Breast epithelium (tissue), 4 donors: ENCODE data around the gene PTPRN2. TPM values are rescaled to one million over a fixed set of nuclear protein-coding genes. Genes with fewer than 3 reads are reported as not detected.

Experiments used
- DNase-seq, 2 donors: peaks; one replicate each; pipeline ENCODE4 v3.0.0-alpha.2; 2019; ENCODE audit warnings: low spot score in 2 of 2
- H3K27ac ChIP-seq, 2 donors: fragments of 200-600 bp; sonication (generic) in 1 of 2; one replicate each; pipeline ENCODE4 v1.5.1; 2016 to 2019; ENCODE audit warnings: mild to moderate bottlenecking in 1 of 2
- H3K27me3 ChIP-seq, 2 donors: fragments of 200-600 bp; sonication (generic) in 1 of 2; one replicate each; pipeline versions ENCODE4 v1.5.1 to v1.6.0; 2017 to 2019; ENCODE audit warnings: control low read depth in 1 of 2, mild to moderate bottlenecking in 1 of 2
- H3K36me3 ChIP-seq: fragments of 200-600 bp; one replicate; pipeline ENCODE4 v1.5.1; 2019
- H3K4me1 ChIP-seq, 2 donors: fragments of 200-600 bp; sonication (generic); one replicate each; pipeline ENCODE4 v1.5.1; 2016 to 2019; ENCODE audit warnings: control low read depth in 1 of 2
- H3K4me3 ChIP-seq, 3 donors: fragments of 200-600 bp; sonication (generic); 1 replicate in 2 of 3; 2 replicates in 1 of 3; pipeline ENCODE4 v1.5.1; 2016 to 2019; ENCODE audit warnings: mild to moderate bottlenecking in 3 of 3, moderate library complexity in 2 of 3
- H3K9me3 ChIP-seq, 2 donors: fragments of 200-600 bp; sonication (generic) in 1 of 2; one replicate each; pipeline ENCODE4 v1.5.1; 2016 to 2019; ENCODE audit warnings: control low read depth in 1 of 2
- POLR2A ChIP-seq: fragments of 450-650 bp; IDR thresholded peaks from one replicate; pipeline ENCODE4 v1.6.1; 2016; ENCODE audit warnings: antibody characterized with exemption, mild to moderate bottlenecking, moderate library complexity
- POLR2AphosphoS5 ChIP-seq, 3 donors: sonication (generic); formaldehyde crosslinking; IDR thresholded peaks; one replicate each; pipeline ENCODE4 v1.6.1; 2017; ENCODE audit warnings: antibody characterized with exemption in 3 of 3
- intact Hi-C: fragments of 100-400 bp; cut with DNase I; formaldehyde crosslinking; loops from one replicate; pipeline ENCODE4 v1.15.1; 2023; ENCODE audit warnings: low total_unique reads
- total RNA-seq, 3 donors: library from RNA; depleted of rRNA; stranded (reverse); fragments of >200 nt; gene quantifications; one replicate each; pipeline ENCODE4 v1.1.0, GENCODE V29; 2016
- TF ChIP-seq, protein P1 (sequence below), 3 donors: fragments of 450-650 bp; IDR thresholded peaks; one replicate each; pipeline ENCODE4 v1.5.1; 2016 to 2017; ENCODE audit warnings: antibody characterized with exemption in 3 of 3, mild to moderate bottlenecking in 3 of 3, moderate library complexity in 3 of 3

PTPRN2 gene
- total RNA-seq, 3 donors from 2014 or later = 1.6 to 2.2 (median 2.2) TPM

DNA sequence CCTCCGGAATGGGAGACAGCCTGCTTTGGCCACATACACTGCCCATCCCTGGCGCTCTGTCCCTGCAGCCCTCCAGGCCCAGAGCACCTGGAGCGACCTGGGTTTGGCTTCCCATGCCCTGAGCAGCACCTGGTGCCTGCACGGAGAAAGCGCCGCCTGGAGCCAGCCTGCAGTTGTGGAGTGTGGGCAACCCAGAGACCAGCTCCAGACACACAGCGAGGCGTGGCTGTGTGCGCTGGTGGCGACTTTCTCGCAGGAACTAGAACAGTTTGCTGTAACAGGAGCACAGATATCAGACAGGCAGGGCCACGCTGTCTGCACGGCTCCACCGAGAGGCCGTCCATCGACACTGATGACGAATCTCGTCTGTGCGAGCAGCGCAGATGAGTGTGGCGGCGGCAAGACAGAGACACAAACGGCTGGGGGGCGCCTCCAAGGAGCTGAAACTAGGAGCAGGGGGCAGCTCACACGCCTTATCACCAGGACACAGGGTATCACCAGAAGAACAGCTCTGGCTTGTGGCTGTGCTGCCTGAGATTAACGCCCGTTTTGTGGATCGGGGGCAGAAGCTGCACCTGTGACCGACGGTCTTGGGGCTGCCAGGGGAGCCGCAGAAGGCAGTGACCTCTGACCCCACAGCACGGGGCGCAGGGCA is 975.5 kb downstream of the PTPRN2 start:
- DNase-seq = peak in 1 of 2 donors; percentile 47
- peak overlapping the region in 2 of 3 donors; percentile 49 to 68 for H3K4me3 ChIP-seq
- H3K9me3 ChIP-seq = peaks cover 0 to 11% of the 10 kb centered on the region in 2 donors
- H3K27me3 ChIP-seq = peaks cover 0 to 16% of the 10 kb centered on the region in 2 donors
- no peaks in the 10 kb centered on the region for H3K4me1 ChIP-seq
- TF ChIP-seq POLR2A = no peak
- TF ChIP-seq, protein P1, sequence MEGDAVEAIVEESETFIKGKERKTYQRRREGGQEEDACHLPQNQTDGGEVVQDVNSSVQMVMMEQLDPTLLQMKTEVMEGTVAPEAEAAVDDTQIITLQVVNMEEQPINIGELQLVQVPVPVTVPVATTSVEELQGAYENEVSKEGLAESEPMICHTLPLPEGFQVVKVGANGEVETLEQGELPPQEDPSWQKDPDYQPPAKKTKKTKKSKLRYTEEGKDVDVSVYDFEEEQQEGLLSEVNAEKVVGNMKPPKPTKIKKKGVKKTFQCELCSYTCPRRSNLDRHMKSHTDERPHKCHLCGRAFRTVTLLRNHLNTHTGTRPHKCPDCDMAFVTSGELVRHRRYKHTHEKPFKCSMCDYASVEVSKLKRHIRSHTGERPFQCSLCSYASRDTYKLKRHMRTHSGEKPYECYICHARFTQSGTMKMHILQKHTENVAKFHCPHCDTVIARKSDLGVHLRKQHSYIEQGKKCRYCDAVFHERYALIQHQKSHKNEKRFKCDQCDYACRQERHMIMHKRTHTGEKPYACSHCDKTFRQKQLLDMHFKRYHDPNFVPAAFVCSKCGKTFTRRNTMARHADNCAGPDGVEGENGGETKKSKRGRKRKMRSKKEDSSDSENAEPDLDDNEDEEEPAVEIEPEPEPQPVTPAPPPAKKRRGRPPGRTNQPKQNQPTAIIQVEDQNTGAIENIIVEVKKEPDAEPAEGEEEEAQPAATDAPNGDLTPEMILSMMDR (IDR thresholded peaks at IDR 0.05) = no peak
- intact Hi-C loops = no loop called here
- no peaks in the 10 kb centered on the region for H3K36me3 ChIP-seq
- no peak overlapping the region for H3K27ac ChIP-seq

DNA sequence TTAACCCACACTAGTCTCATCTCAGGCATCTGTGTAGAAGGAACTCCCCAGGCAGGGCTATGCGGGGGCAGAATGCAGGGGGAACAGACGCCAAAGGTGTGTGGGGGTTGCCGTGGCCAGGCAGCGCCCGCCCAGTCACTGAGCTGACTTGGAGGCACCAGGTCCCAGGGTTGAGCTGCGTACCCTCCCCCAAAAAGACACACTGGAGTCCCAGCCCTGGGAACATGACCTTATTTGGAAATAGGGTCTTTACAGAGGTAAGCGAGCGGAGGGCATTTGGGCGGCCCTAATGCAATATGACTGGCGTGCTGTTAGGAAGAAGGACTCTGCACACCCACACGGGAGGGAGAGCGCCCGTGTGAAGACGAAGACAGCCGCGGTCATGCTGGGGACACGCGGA is 976.3 kb downstream of the PTPRN2 start:
- no peak overlapping the region for H3K4me3 ChIP-seq
- H3K4me1 ChIP-seq = no peaks in the 10 kb centered on the region
- DNase-seq = peak in 1 of 2 donors; percentile 41
- H3K27me3 ChIP-seq = peaks cover 0 to 16% of the 10 kb centered on the region in 2 donors
- no peak for TF ChIP-seq POLR2A
- no peak for TF ChIP-seq POLR2AphosphoS5 (IDR thresholded peaks at IDR 0.05)
- TF ChIP-seq, protein P1 (IDR thresholded peaks at IDR 0.05) = no peak
- H3K27ac ChIP-seq = no peak overlapping the region
- H3K36me3 ChIP-seq = no peaks in the 10 kb centered on the region
- intact Hi-C loops = no loop called here
- H3K9me3 ChIP-seq = peaks cover 0 to 11% of the 10 kb centered on the region in 2 donors

DNA sequence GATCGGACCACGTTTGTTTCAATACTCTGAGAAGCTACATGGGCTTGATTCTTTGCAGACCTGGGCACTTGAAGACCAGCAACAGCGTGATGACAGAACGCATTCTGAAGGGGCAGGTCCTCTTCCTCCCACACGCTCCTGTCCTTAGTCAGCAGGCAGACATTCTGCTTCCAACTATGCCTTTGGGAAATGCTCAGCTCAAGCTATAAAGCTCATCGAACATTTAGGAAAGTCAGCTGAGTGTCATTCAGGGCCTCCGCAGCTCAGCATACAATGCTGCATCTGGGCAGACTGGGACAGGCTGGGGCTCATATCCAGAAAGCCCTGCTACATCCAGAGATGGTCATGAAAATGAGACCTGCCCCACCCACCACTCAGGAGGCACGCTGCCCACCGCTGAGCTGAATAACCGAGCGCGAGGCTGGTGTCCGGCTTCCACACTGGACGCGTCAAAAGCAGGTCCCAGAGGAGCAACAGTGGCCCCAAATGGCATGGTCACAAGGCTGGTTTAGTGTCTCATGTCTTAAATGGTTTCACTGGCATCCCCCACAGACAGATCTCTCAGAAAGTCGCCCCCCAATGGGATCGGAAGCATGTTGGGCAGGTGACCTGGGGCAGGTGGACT is 976.8 kb downstream of the PTPRN2 start:
- peak in 1 of 2 donors; percentile 28 for DNase-seq
- no peak overlapping the region for H3K27ac ChIP-seq
- H3K27me3 ChIP-seq = peaks cover 0 to 18% of the 10 kb centered on the region in 2 donors
- intact Hi-C loops = no loop called here
- H3K4me1 ChIP-seq = no peaks in the 10 kb centered on the region
- H3K36me3 ChIP-seq = no peaks in the 10 kb centered on the region
- H3K4me3 ChIP-seq = no peak overlapping the region
- no peak for TF ChIP-seq POLR2A
- TF ChIP-seq, protein P1 (IDR thresholded peaks at IDR 0.05) = no peak
- TF ChIP-seq POLR2AphosphoS5 (IDR thresholded peaks at IDR 0.05) = no peak
- H3K9me3 ChIP-seq = peaks cover 0 to 11% of the 10 kb centered on the region in 2 donors

DNA sequence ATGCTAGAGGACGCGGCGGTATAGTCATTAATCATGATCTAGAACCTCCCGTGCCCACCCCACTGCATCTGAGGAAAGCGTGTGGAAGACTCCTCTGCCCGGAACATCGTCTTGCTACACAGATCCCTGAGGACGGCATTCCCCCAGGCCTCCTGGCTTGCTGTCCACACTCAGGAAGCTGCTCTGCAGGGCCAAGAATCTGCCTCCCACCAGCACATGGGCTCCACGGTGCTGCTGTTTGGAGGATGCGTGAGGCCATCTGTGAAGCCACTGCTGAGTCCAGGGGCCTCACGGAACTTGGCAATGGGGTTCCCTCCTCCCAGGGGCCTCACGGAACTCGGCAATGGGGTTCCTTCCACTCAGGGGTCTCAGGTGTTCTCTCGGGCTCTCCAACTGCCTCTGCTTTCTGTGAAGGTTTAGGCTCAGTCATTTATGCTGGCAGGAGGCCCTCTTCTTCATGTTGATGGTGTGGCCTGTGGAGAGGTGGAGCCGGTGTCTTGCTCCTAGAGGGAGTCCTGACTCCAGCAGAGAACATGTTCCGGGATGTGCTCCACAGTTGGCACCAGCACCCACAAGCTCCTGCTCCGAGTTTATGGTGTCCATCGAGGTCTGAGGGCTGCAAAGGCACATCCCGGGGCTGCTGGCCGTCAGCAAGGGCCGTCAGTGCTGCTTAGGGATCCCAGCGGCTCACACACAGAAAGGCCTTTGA is 977.5 kb downstream of the PTPRN2 start:
- no peaks in the 10 kb centered on the region for H3K4me1 ChIP-seq
- intact Hi-C loops = no loop called here
- peaks cover 0 to 11% of the 10 kb centered on the region in 2 donors for H3K9me3 ChIP-seq
- no peaks in the 10 kb centered on the region for H3K36me3 ChIP-seq
- no peak overlapping the region for H3K27ac ChIP-seq
- TF ChIP-seq POLR2AphosphoS5 (IDR thresholded peaks at IDR 0.05) (no peak), POLR2A (no peak)
- TF ChIP-seq, protein P1 (IDR thresholded peaks at IDR 0.05) = no peak
- H3K4me3 ChIP-seq = no peak overlapping the region
- no peak for DNase-seq
- H3K27me3 ChIP-seq = peaks cover 0 to 25% of the 10 kb centered on the region in 2 donors

DNA sequence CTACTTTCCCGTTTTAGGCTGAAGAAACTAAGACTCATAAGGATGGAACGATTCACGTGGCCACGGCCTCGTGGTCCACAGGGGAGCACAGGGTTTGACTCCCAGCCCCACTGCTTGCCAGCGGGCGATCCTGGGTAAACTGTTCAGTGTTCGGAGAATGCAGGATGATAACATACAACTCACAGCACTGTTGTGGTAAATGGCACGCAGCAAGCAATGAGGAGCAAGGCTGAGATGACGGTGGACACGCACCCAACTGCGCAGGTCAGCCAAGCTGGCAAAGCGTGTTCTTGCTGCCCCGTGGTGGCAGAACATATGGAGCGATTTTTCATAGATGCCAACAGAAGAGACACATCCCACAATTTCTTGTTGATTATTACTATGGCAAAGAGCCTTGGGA is 978.1 kb downstream of the PTPRN2 start:
- Histone ChIP-seq H3K27me3 (peaks cover 0 to 23% of the 10 kb centered on the region in 2 donors), H3K36me3 (no peaks in the 10 kb centered on the region), H3K4me3 (no peak overlapping the region), H3K9me3 (peaks cover 0 to 11% of the 10 kb centered on the region in 2 donors), H3K27ac (no peak overlapping the region), H3K4me1 (no peaks in the 10 kb centered on the region)
- DNase-seq = no peak
- TF ChIP-seq, protein P1 (IDR thresholded peaks at IDR 0.05) = no peak
- TF ChIP-seq POLR2AphosphoS5 (IDR thresholded peaks at IDR 0.05) = no peak
- TF ChIP-seq POLR2A = no peak
- intact Hi-C loops = no loop called here
